Panc1 (cell line): ENCODE results near the gene SMTNL2. TPM values are rescaled to one million over a fixed set of nuclear protein-coding genes. Genes with fewer than 3 reads are reported as not detected.

ENCODE experiments used
- ATAC-seq: fragments of 200-7000 bp; cut with Tn5 transposase; 2 replicates; pipeline ENCODE4 v1.9.1; 2020; ENCODE audit warnings: mild to moderate bottlenecking, moderate library complexity
- BruUV-seq: library from RNA; stranded (reverse); fragments of 400-500 nt; replicated peaks from 2 replicates; lab custom pipeline; 2021; lab: Mats Ljungman, UMichigan
- CTCF ChIA-PET: fragments of 300-600 bp; sonication (Branson Sonifier 250); formaldehyde crosslinking; loops from one replicate; lab custom pipeline; 2022; ENCODE audit warnings: antibody characterized with exemption; lab: Charles Lee
- POLR2A ChIA-PET: fragments of 300-600 bp; sonication (Branson Sonifier 250); formaldehyde crosslinking; loops from one replicate; lab custom pipeline; 2022; ENCODE audit warnings: antibody characterized with exemption; lab: Charles Lee
- DNase-seq: peaks from one replicate; pipeline ENCODE4 v3.0.0-alpha.2; 2010; ENCODE audit warnings: low read depth, low spot score
- H3K27ac ChIP-seq: 2 replicates; pipeline ENCODE4 v1.5.1; 2011; ENCODE audit warnings: mild to moderate bottlenecking, low read length, inconsistent platforms
- H3K27me3 ChIP-seq: fragments of 200-500 bp; sonication (Bioruptor generic); 2 replicates; pipeline ENCODE4 v1.6.0; 2014; ENCODE audit warnings: low read length, inconsistent platforms; ENCODE audit not compliant: control insufficient read depth, insufficient read depth
- H3K36me3 ChIP-seq: fragments of 200-500 bp; sonication (Bioruptor generic); 2 replicates; pipeline ENCODE4 v1.5.1; 2014; ENCODE audit warnings: inconsistent platforms, mild to moderate bottlenecking, low read length, moderate library complexity; ENCODE audit not compliant: control insufficient read depth, insufficient read depth
- H3K4me1 ChIP-seq: 2 replicates; pipeline ENCODE4 v1.5.1; 2011; ENCODE audit warnings: inconsistent platforms, mild to moderate bottlenecking, low read length, moderate library complexity; ENCODE audit not compliant: control insufficient read depth, insufficient read depth
- H3K4me3 ChIP-seq, 2 experiments: 2 replicates each; pipeline ENCODE4 v1.5.1; 2011 to 2012; ENCODE audit warnings: low read depth in 2 of 2, low read length in 2 of 2, mild to moderate bottlenecking in 2 of 2, inconsistent platforms in 1 of 2, moderate library complexity in 1 of 2
- H3K9me3 ChIP-seq: fragments of 200-500 bp; sonication (Bioruptor generic); 2 replicates; pipeline ENCODE4 v1.5.1; 2014; ENCODE audit warnings: low read depth, mild to moderate bottlenecking, inconsistent platforms, low read length, moderate library complexity; ENCODE audit not compliant: control insufficient read depth, insufficient read depth
- POLR2AphosphoS5 ChIP-seq: IDR thresholded peaks from 2 replicates; pipeline ENCODE4 v1.6.1; 2012; ENCODE audit warnings: mild to moderate bottlenecking, low read depth, low read length, moderate library complexity
- SIN3A ChIP-seq: IDR thresholded peaks from 2 replicates; pipeline ENCODE4 v1.6.1; 2012; ENCODE audit warnings: low read depth, mild to moderate bottlenecking, low read length, moderate library complexity, borderline replicate concordance; ENCODE audit not compliant: insufficient read depth
- TCF7L2 ChIP-seq: IDR thresholded peaks from 2 replicates; pipeline ENCODE4 v1.6.1; 2011; ENCODE audit warnings: mild to moderate bottlenecking, low read depth, low read length, inconsistent platforms
- in situ Hi-C: cut with HindIII; loops from 2 replicates; pipeline ENCODE4 v1.10.0; 2016; ENCODE audit warnings: low sequenced_read_pairs, low pct_unique_long_range_greater_than_20kb
- intact Hi-C: fragments of 100-400 bp; cut with micrococcal nuclease; formaldehyde crosslinking; loops from one replicate; pipeline ENCODE4 v1.10.0; 2022; ENCODE audit not compliant: unreplicated experiment
- total RNA-seq: library from RNA; stranded (reverse); gene quantifications from one replicate; pipeline ENCODE4 v1.2.1, GENCODE V29; 2021; ENCODE audit not compliant: unreplicated experiment
- TF ChIP-seq, protein P1 (sequence below), 2 experiments: IDR thresholded peaks; 2 replicates each; pipeline ENCODE4 v1.6.1; 2011 to 2012; ENCODE audit warnings: low read depth in 2 of 2, control low read depth in 1 of 2, low read length in 1 of 2, mild to moderate bottlenecking in 1 of 2, moderate library complexity in 1 of 2; ENCODE audit not compliant: insufficient read depth in 1 of 2
- TF ChIP-seq, protein P2 (sequence below): fragments of 450-650 bp; IDR thresholded peaks from 2 replicates; pipeline ENCODE4 v1.5.1; 2017; ENCODE audit warnings: mild to moderate bottlenecking

The SMTNL2 gene
- total RNA-seq, 1 experiment from 2014 or later: not detected

DNA sequence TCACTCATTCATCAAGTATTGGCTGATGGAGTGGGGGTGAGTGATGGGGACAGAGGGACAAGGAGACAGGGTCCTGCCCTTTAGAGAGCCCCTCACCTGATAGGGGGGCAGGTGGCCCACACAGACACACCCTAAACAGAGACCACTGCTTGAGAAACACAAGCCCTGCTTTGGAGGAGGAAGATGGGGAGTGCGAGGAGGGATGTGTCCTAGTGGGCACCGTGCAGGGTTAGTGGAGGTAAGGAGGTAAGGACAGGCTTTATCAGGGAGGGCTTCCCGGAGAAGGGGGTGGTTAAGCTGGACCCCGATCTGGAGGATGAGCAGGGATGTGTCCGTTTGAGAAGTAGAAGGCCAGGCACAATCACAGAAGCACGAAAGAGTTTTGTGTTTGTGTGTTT is 8.2 kb upstream of the SMTNL2 start:
- TF ChIP-seq, protein P1, sequence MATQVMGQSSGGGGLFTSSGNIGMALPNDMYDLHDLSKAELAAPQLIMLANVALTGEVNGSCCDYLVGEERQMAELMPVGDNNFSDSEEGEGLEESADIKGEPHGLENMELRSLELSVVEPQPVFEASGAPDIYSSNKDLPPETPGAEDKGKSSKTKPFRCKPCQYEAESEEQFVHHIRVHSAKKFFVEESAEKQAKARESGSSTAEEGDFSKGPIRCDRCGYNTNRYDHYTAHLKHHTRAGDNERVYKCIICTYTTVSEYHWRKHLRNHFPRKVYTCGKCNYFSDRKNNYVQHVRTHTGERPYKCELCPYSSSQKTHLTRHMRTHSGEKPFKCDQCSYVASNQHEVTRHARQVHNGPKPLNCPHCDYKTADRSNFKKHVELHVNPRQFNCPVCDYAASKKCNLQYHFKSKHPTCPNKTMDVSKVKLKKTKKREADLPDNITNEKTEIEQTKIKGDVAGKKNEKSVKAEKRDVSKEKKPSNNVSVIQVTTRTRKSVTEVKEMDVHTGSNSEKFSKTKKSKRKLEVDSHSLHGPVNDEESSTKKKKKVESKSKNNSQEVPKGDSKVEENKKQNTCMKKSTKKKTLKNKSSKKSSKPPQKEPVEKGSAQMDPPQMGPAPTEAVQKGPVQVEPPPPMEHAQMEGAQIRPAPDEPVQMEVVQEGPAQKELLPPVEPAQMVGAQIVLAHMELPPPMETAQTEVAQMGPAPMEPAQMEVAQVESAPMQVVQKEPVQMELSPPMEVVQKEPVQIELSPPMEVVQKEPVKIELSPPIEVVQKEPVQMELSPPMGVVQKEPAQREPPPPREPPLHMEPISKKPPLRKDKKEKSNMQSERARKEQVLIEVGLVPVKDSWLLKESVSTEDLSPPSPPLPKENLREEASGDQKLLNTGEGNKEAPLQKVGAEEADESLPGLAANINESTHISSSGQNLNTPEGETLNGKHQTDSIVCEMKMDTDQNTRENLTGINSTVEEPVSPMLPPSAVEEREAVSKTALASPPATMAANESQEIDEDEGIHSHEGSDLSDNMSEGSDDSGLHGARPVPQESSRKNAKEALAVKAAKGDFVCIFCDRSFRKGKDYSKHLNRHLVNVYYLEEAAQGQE (IDR thresholded peaks at IDR 0.05; ENCODE audit: insufficient read depth in 1 of 2, low read depth in 2 of 2, low read length in 1 of 2): no peak
- TF ChIP-seq POLR2AphosphoS5 (no peak), TCF7L2 (no peak), SIN3A (no peak)
- TF ChIP-seq, protein P2, sequence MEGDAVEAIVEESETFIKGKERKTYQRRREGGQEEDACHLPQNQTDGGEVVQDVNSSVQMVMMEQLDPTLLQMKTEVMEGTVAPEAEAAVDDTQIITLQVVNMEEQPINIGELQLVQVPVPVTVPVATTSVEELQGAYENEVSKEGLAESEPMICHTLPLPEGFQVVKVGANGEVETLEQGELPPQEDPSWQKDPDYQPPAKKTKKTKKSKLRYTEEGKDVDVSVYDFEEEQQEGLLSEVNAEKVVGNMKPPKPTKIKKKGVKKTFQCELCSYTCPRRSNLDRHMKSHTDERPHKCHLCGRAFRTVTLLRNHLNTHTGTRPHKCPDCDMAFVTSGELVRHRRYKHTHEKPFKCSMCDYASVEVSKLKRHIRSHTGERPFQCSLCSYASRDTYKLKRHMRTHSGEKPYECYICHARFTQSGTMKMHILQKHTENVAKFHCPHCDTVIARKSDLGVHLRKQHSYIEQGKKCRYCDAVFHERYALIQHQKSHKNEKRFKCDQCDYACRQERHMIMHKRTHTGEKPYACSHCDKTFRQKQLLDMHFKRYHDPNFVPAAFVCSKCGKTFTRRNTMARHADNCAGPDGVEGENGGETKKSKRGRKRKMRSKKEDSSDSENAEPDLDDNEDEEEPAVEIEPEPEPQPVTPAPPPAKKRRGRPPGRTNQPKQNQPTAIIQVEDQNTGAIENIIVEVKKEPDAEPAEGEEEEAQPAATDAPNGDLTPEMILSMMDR: no peak
- intact Hi-C loops (no loop called here), in situ Hi-C loops (no loop called here)
- Histone ChIP-seq H3K27ac (no peak overlapping the region), H3K4me1 (no peaks in the 10 kb centered on the region; the same call in 1 of the 2 replicates), H3K9me3 (no peaks in the 10 kb centered on the region), H3K4me3 (no peak overlapping the region), H3K36me3 (no peaks in the 10 kb centered on the region), H3K27me3 (no peaks in the 10 kb centered on the region)
- no TSS peak for BruUV-seq
- ChIA-PET POLR2A (no interaction called here), CTCF (no interaction called here)
- DNase-seq (no peak), ATAC-seq (no peak)

GRCh38 chr17:4576729-4577322 is 7.5 kb upstream of the SMTNL2 start:
- DNase-seq (no peak), ATAC-seq (peak; percentile 50; the same call in 1 of the 2 replicates)
- CTCF ChIA-PET: interaction anchor here (0.6 kb wide), 1 partner anchor 49 kb away, joined by 5 read pairs; no protein-coding TSS in a partner anchor
- Histone ChIP-seq H3K27me3 (no peaks in the 10 kb centered on the region), H3K9me3 (no peaks in the 10 kb centered on the region), H3K4me1 (no peaks in the 10 kb centered on the region; the same call in 1 of the 2 replicates), H3K27ac (no peak overlapping the region), H3K4me3 (no peak overlapping the region), H3K36me3 (no peaks in the 10 kb centered on the region)
- TF ChIP-seq, protein P2: no peak
- TF ChIP-seq, protein P1 (IDR thresholded peaks at IDR 0.05; ENCODE audit: insufficient read depth in 1 of 2, low read depth in 2 of 2, low read length in 1 of 2): no peak
- no peak for TF ChIP-seq TCF7L2
- TF ChIP-seq SIN3A: no peak
- no peak for TF ChIP-seq POLR2AphosphoS5
- BruUV-seq: no TSS peak
- POLR2A ChIA-PET: interaction anchor here (0.6 kb wide), 1 partner anchor 822 kb away, joined by 3 read pairs; no protein-coding TSS in a partner anchor
- intact Hi-C loops (no loop called here), in situ Hi-C loops (no loop called here)
